ENCODE results near the gene PRPF31.

Gene PRPF31

GRCh38 chr19:54145541-54146158, 30.1 kb downstream of the PRPF31 start:
- no peak for DNase-seq

GRCh38 chr19:54147676-54148075, 32.1 kb downstream of the PRPF31 start:
- DNase-seq = no peak

GRCh38 chr19:54148158-54148557, 32.6 kb downstream of the PRPF31 start:
- DNase-seq = no peak

- no peak for DNase-seq
Measured at GRCh38 chr19:54149021-54149812, 33.7 kb downstream of the PRPF31 start.

- DNase-seq = no peak
Measured at GRCh38 chr19:54151362-54152035, 35.9 kb downstream of the PRPF31 start.

GRCh38 chr19:54152267-54152666, 36.7 kb downstream of the PRPF31 start:
- no peak for DNase-seq

- DNase-seq = no peak
Measured at GRCh38 chr19:54152878-54153524, 37.4 kb downstream of the PRPF31 start.

- DNase-seq = no peak
Measured at GRCh38 chr19:54153731-54154326, 38.3 kb downstream of the PRPF31 start.

GRCh38 chr19:54154603-54155345, 39.2 kb downstream of the PRPF31 start:
- DNase-seq = no peak

GRCh38 chr19:54155694-54156093, 40.1 kb downstream of the PRPF31 start:
- DNase-seq = no peak

- no peak for DNase-seq
Measured at GRCh38 chr19:54156490-54156889, 40.9 kb downstream of the PRPF31 start.

- DNase-seq = no peak
Measured at GRCh38 chr19:54156953-54157352, 41.4 kb downstream of the PRPF31 start.

GRCh38 chr19:54158812-54159351, 43.3 kb downstream of the PRPF31 start:
- DNase-seq = no peak

GRCh38 chr19:54159352-54160181, 44.0 kb downstream of the PRPF31 start, which contains the start of gene LENG1:
LENG1 (minus strand) TSS chr19:54159721; CDS start chr19:54159695, 26 bp downstream.
- peak; percentile 100 for DNase-seq

GRCh38 chr19:54160182-54160811, 44.7 kb downstream of the PRPF31 start:
- DNase-seq = peak; percentile 74

- no peak for DNase-seq
Measured at GRCh38 chr19:54160854-54161253, 45.3 kb downstream of the PRPF31 start.

GRCh38 chr19:54162241-54162805, 46.8 kb downstream of the PRPF31 start:
- DNase-seq = peak; percentile 13

GRCh38 chr19:54162884-54163283, 47.3 kb downstream of the PRPF31 start:
- DNase-seq = no peak

- no peak for DNase-seq
Measured at GRCh38 chr19:54164369-54165068, 49.0 kb downstream of the PRPF31 start.
